GM12874 (cell line): ENCODE data around the gene AIG1.

Experiments
- TF ChIP-seq, protein P1 (sequence below): IDR thresholded peaks from 2 replicates; pipeline ENCODE4 v1.5.1; 2011; ENCODE audit warnings: low read depth, mild to moderate bottlenecking, control low read depth, low read length, moderate library complexity; ENCODE audit not compliant: insufficient read depth

AIG1 gene

GRCh38 chr6:143299253-143300166 lies 238.8 kb downstream of the AIG1 start:
- TF ChIP-seq, protein P1, sequence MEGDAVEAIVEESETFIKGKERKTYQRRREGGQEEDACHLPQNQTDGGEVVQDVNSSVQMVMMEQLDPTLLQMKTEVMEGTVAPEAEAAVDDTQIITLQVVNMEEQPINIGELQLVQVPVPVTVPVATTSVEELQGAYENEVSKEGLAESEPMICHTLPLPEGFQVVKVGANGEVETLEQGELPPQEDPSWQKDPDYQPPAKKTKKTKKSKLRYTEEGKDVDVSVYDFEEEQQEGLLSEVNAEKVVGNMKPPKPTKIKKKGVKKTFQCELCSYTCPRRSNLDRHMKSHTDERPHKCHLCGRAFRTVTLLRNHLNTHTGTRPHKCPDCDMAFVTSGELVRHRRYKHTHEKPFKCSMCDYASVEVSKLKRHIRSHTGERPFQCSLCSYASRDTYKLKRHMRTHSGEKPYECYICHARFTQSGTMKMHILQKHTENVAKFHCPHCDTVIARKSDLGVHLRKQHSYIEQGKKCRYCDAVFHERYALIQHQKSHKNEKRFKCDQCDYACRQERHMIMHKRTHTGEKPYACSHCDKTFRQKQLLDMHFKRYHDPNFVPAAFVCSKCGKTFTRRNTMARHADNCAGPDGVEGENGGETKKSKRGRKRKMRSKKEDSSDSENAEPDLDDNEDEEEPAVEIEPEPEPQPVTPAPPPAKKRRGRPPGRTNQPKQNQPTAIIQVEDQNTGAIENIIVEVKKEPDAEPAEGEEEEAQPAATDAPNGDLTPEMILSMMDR = no peak

DNA sequence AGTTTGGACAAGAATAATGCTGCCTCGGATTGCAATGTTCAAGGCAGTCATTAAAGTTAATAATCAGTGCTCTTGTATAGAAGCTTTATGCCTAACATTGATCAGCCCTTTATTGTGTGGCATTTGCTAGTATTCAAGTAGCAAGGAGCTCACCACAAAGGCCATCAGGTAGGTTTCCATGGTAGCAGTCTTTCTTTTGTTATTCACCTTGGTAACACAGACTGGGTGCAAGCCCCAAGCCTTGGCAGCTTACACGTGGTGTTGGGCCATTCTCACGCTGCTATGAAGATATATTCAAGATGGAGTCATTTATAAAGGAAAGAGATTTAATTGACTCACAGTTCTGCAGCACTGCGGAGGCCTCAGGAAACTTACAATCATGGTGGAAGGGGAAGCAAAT lies 240.5 kb downstream of the AIG1 start:
- TF ChIP-seq, protein P1 = no peak

- TF ChIP-seq, protein P1 = no peak
Observed at GRCh38 chr6:143313163-143313562, 252.5 kb downstream of the AIG1 start.

DNA sequence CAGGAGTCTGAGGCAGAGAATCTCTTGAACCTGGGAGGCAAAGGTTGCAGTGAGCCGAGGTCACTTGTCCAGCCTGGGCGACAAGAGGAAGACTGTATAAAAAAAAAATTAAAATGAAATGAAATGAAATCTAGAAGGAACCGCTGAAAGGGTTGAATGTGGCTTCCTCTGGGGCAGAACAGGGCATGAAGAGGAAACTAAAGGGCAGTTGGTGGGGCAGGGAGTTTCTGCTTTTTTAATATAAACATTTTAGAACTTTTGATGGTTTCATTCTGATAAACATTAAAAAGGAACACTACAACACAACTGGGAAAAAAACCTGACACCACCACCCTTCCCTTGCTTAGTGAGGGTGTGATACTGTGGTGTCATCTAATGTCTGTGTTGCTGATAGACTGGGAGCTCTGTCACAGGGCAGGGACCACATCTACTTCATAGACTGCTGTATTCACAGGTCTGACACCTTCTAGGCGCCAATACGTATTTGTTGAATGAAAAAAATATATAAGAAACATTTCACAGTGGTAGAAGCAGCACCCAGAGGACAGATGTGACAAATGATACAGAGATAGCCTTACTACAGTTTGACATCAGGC lies 260.9 kb downstream of the AIG1 start:
- TF ChIP-seq, protein P1 = no peak

DNA sequence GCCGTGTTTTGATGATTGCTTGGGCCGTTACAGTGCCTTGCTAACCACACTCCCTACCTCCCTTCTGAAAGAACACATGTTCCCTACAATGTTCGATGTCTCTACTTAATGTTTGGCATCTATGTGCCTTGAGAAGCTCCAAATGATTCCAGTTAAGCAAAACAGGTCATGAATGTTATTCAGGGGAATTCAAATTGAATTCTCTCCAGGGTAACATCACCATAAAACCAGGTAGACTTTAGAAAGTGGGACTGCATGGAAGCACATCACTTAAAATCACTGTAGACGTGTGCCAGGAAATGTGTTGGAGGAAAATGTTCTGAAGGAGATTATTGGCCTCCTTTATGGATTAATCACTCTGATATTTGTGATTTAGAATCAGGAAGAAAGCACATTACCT lies 261.7 kb downstream of the AIG1 start:
- TF ChIP-seq, protein P1 = no peak

- TF ChIP-seq, protein P1 = no peak
Observed at GRCh38 chr6:143323729-143324470, 263.2 kb downstream of the AIG1 start.
